Raji (cell line): ENCODE measurements around the gene CYB561A3.

Experiments used
- POLR2A ChIP-seq: IDR thresholded peaks from 2 replicates; pipeline ENCODE4 v1.6.1; 2011; ENCODE audit warnings: low read depth, low read length, control low read depth; ENCODE audit not compliant: insufficient read depth

The CYB561A3 gene

DNA sequence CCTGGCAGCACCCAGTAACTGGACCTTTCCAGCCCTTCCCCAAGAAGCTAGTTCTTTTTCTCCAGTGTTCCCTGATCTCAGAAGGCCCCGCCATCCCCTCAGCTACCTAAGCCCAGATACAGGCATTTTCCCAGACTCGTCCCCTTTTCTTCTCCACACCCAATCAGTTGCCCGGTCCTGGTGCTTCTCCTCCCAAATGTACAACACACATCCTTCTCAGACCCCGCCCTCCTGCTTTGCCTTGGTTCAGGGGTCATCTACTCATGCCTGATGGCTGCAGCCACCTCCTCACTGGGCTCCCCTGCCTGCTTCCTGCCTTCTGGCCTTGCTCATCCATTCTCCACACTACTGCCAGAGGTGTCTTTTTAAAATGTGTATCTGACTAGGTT lies 22.2 kb downstream of the CYB561A3 start:
- no peak for TF ChIP-seq POLR2A

DNA sequence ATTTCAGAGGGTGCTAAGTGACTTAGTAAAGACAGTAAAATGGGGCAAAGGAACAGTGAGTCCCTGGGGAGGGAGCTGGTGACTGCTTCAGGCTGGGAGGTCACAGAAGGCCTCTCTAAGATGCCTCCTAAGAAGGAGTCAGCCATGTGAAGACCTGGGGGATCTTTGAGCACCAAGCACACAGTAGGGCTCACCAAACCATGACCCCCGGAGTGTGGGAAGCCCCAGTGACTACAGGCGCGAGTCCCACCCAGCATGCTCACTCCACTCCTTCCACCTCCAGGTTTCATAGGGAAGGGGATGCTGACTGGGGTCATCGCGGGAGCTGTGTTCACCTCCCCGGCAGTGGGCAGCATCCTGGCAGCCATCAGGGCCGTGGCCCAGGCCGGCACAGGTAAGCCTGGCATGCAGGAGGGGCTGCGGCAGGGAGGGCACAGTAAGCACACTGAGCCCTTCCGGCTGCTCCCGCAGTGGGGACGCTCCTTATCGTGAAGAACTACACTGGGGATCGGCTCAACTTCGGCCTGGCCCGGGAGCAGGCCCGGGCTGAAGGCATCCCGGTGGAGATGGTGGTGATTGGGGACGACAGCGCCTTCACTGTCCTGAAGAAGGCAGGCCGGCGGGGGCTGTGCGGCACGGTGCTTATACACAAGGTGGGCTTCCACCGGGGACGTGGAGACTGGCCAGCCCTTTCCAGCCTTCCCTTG lies 22.7 kb downstream of the CYB561A3 start:
- TF ChIP-seq POLR2A: no peak

DNA sequence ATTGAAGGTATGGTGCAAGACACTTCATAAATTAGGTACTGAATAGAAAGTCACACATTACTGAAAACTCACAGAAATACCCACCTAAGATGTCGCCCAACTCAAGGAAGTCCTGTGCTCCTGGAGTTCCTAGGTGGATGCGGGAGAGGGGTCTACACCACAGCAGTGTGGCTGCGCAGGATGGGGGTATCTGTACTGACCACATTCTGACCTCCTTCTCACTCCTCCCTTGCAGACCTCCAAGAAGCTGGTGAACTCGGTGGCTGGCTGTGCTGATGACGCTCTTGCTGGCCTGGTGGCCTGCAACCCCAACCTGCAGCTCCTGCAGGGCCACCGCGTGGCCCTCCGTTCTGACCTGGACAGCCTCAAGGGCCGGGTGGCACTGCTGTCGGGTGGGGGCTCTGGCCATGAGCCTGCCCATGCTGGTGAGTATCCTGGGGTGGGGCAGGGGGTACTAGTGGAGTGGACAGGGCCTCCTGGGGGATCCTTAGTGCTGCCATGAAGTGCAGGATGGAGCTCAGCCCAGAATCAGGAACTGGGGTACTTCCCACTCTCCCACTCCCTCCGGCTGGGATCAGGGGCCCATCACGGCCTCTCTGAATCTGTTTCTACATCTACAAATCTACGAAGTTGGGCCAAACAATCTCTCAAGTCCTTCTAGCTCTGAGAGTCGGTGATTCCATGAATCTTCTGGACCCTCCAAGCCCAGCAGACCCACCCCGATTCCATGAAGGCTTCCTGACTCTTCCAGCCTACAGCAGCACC lies 23.8 kb downstream of the CYB561A3 start:
- TF ChIP-seq POLR2A: no peak

GRCh38 chr11:61336171-61336935 lies 25.3 kb downstream of the CYB561A3 start:
- peak; percentile 43 for TF ChIP-seq POLR2A

DNA sequence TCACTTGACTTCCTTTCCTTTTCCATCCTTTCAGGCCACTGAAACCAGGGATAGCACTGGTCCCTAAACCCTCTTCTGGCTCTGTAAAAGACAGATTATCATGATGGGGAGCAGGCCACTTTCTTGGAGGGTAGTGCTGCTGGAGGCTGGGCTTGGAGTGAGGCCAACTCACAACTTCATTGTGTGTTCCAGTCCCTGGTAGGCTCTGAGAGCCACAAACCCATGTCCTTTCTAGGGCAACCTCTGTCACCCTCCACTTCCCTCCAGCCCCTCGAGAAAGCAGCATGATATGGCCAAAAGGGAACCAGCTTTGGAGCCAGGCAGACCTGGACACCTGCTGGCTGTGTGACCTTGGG lies 26.3 kb downstream of the CYB561A3 start:
- no peak for TF ChIP-seq POLR2A

DNA sequence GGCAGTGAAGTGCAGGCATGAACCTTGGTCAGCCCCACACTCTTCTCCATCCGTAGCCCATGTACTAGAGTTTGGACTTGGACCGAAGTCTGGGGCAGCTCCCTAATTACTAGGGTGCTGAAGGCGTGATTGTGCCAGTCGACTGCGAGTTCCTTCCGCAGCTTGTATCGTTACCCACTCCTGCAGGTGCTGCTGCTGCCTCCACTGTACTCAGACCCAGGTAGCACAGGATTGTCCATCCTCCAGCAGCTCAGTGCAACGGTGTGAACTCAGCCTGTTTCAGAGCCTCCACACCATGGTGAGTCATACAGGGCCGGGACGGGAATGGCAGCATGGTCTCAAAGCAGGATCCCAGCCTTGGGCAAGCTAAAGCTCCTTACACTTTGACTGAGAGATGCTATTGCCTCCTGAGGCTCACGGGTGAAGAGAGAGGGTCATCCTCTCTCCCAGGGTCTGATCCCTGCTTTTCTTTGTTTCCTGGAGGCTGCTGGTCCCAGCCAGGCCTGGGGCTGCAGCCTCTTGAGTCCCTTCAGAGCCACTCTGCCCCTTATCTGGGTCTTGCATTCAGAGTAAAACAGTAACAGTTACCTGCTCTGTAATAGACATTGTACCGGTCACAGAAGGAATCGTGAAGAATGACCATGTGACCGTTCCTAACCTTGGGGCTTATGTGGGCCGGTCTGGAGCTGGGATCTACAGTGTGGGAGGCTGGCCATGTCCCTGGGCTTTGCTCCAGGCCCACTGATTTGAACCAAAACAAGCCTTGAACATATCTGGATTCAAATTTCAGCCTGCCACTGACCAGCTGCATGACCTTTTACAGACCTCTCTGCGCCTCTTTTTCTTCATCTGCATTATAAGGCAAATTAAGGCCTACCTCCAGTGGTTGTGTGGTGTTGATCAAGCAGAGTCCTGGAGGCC lies 27.0 kb downstream of the CYB561A3 start:
- TF ChIP-seq POLR2A: peak; percentile 24; the same call in 1 of the 2 replicates

- TF ChIP-seq POLR2A: no peak
Observed at GRCh38 chr11:61333550-61334433, 27.9 kb downstream of the CYB561A3 start.

- TF ChIP-seq POLR2A: peak; percentile 94
Observed at GRCh38 chr11:61332797-61333549, 28.7 kb downstream of the CYB561A3 start, which contains the start of the genes DDB1 and TKFC. TSS of gene DDB1 (minus strand) at chr11:61333105. CDS start at chr11:61332968, 137 bp downstream. TSS of gene TKFC (plus strand) at chr11:61333228. CDS start at chr11:61334729, 1,501 bp downstream.

GRCh38 chr11:61332281-61332796 lies 29.3 kb downstream of the CYB561A3 start:
- TF ChIP-seq POLR2A: no peak

- no peak for TF ChIP-seq POLR2A
Observed at GRCh38 chr11:61331651-61332050, 30.0 kb downstream of the CYB561A3 start.

DNA sequence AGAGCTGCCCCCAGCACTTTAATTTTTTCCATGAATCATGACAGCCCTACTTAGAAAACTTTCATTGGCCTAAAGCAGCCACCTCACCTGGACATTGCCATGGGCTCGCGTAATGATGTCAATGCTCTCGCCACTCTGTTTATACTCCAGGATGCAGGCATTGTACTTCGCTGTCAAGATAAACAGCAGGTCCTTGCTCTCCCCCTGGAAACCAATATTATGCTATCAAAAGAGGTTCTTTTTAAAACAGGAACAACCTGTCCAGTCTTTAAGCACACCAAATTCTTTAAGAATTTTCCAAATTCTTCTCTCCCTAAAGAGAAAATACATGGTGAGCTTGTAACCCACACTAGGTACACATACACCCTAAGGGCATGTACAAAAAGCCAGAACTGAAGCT lies 31.8 kb downstream of the CYB561A3 start:
- TF ChIP-seq POLR2A: no peak

- no peak for TF ChIP-seq POLR2A
Observed at GRCh38 chr11:61328351-61328750, 33.3 kb downstream of the CYB561A3 start.

DNA sequence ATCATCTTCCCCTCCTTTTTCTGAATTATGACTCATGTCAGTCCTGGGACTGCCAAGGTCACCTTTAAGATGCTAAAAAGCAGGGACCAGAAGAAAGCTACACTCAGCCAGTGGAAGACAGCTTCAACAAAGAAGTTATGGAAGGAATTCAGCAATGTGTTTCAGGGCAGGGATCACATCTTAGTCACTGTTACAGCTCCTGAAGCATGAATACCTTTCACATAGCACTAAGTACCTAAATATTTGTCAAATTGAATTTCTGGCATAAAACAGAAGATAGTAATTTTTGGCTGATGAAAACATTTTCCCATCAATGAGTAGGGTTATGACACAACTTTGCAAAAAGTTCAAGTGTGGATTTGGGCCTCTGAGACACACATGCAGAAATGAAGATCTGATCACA lies 34.0 kb downstream of the CYB561A3 start:
- TF ChIP-seq POLR2A: no peak
